Neural progenitor cell (in vitro differentiated cells): ENCODE results near the gene CACNB1.

Experiments used
- CTCF ChIP-seq: fragments of 200-600 bp; sonication (generic); IDR thresholded peaks from 2 replicates; pipeline ENCODE4 v1.5.1; 2017; ENCODE audit warnings: antibody characterized with exemption, mild to moderate bottlenecking
- EZH2 ChIP-seq: fragments of 200-600 bp; sonication (generic); IDR thresholded peaks from 2 replicates; pipeline ENCODE4 v1.6.1; 2017; ENCODE audit warnings: antibody characterized with exemption, mild to moderate bottlenecking, moderate library complexity
- EZH2phosphoT487 ChIP-seq: fragments of 200-600 bp; sonication (generic); IDR thresholded peaks from 2 replicates; pipeline ENCODE4 v1.6.1; 2017; ENCODE audit warnings: antibody characterized with exemption

- no peak for TF ChIP-seq EZH2
- TF ChIP-seq CTCF, result no peak
- TF ChIP-seq EZH2phosphoT487, result no peak
Measured at GRCh38 chr17:39200957-39201510, 3.6 kb upstream of the CACNB1 start.
